Dedifferentiated amniotic fluid mesenchymal stem cell (primary cell): Measurements from ENCODE around the gene RBM41.
"Not testable (repeated sequence)": the region's sequence is repeated elsewhere in the genome, so short reads cannot be mapped to it uniquely, and the experiment has no call there.

ENCODE experiments used
- DNase-seq: peaks from one replicate; pipeline ENCODE4 v3.0.0-alpha.2; 2016; ENCODE audit errors: extremely low spot score

The RBM41 gene

DNA sequence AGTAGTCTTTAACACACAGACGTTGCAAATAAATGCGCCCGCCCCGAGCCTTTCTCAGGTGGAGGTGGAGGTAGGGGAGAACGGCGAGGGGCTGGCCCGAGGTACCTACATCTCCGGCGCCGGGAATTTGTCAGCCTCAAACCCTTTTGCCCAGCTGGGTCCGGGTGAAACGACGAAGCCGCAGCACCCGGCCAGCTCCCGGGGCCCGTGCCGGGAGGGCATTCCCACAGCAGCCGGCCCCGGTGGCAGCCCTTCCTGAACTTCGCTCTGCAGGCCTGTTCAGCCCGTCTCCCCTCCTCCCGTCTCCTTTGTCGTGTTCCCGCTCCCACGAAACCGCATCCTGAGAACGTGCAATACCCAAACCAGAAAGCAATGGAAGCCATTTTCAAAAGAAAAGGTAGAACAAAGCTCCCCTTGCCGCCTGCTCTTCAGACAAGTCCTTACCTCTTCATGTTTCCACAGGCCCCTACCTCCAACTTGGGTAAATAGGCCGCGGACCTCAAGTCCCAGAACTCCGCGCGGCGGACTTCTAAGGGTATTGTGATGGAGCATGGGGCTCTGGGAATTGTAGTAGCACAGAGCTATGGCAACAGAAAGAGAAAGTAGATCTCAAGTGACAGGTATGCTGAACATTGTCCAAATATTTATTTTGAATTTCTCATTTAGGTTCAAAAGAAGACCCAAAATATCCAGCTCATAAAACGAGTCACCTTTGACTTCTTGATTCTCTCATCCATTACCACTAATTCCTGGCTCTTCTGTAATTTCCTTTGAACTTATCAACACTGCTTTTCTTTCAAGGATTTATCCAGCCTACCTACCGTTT lies at the start of gene RBM41:
TSS of gene RBM41 (minus strand) at position 501 of the 826 bp plus-strand sequence. CDS start at position 452, 49 bp downstream.
- DNase-seq: peak; percentile 53

- no peak for DNase-seq
Observed at GRCh38 chrX:107168257-107168656, 49.6 kb upstream of the RBM41 start.

- DNase-seq: no peak
Observed at GRCh38 chrX:107167163-107167921, 48.7 kb upstream of the RBM41 start.

GRCh38 chrX:107157618-107158017 lies 39.0 kb upstream of the RBM41 start:
- not testable (repeated sequence) for DNase-seq

- not testable (repeated sequence) for DNase-seq
Observed at GRCh38 chrX:107155621-107156430, 37.2 kb upstream of the RBM41 start.

GRCh38 chrX:107154787-107155620 lies 36.4 kb upstream of the RBM41 start:
- DNase-seq: no peak

- no peak for DNase-seq
Observed at GRCh38 chrX:107153005-107153404, 34.4 kb upstream of the RBM41 start.

DNA sequence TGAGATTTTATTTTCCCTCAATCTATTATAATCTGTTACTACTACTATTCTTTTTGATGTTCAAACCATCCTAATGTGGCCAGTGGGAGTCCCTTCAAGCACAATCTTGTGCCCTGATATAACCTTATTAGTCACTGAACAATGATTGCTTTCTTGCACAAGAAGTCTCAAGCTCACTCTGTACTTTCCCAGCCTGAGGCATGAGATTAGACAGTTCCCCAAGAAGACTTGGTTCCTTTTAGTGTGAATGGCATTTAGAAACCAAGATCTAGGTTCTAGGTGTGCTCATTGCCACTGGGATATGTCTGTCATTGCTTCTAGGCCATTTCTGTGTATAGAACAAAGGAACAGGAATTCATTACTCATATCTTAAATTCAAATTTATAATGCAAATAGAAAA lies 28.0 kb upstream of the RBM41 start:
- no peak for DNase-seq

DNA sequence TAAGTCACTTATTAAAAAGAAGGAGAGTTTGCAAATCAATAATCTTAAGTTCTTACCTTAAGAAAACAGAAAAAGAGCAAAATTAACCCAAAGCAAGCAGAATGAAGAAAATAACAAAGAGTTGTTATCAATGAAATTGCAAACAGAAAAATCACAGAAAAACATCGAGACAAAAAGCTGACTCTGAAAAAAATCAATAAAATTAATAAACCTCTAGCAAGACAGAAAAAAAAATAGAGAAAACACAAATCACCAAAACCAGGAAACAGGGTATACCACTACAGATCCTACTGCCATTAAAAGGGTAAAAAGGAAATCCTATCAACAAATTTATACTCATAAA lies 17.3 kb upstream of the RBM41 start:
- no peak for DNase-seq

- peak; percentile 43 for DNase-seq
Observed at GRCh38 chrX:107135049-107135964, 16.7 kb upstream of the RBM41 start.

- DNase-seq: no peak
Observed at GRCh38 chrX:107123750-107124149, 5.1 kb upstream of the RBM41 start.

DNA sequence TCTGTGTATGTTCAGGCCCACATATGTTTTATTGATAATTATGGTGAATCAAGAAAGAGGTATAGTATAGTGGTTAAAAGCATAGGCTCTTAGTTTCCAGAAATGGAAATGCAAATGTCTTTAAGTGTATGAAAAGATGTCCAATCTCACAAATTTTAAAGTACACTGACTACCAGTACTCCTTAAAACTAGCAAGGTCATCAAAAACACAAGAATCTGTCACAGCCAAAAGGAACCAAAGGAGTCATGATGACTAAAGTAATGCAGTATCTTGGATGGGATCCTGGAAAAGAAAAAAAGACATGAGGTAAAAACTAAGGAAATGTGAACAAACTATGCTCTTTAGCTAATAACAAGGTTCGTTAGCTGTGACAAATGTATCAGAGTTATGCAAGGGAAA lies 661 bp upstream of the RBM41 start:
- no peak for DNase-seq

DNA sequence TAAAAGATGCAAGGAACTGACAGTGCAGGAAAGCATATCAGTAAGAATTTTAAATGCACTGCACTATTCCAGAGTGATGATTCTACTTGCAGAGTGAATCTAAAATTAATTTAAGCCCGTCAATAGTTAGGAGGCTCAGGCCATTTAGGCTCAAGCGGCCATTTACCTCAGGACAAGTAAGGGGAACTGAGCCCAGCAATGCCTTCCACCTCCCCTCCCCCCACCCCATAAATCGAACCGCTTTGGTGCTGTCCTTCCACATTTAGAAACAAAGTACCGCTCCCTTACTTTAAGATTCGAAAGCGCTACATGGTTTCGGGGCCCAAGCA lies 665 bp downstream of the RBM41 start:
- no peak for DNase-seq

DNA sequence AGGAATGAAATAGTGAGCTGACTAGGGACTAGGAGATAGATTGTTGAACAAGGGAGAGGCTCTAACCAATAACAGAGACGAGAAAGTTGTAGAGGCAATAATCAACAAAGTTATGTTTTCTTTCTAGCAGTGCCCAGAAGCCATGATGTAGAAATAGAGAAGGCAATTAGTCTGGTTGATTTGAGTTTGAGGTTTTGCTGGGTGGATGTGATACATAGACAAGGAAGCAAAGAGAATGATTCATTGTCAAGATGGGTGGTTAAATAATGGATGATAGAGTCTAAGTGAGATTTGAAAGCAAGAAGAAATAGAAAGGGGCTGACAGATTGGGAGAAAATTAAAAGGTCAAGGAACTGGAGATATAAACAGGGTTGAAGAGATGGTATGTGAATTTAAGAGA lies 11.2 kb downstream of the RBM41 start:
- no peak for DNase-seq

DNA sequence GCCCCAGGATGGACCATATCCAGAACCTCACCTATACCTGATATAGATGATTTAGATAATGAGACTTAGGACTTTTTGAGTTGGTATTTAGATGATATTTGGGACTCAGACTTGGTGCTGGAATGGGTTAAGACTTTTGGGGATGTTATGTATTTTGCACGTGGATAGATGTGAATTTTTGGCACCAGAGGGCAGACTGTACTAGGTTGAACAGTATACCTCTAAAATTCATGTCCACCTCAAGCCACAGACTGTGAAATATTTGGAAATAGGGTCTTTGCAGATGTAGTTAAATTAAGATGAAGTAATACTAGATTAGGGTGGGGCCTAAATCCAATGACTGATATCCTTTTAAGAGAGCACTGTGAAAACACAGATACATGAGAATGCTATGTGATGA lies 15.6 kb downstream of the RBM41 start:
- no peak for DNase-seq

GRCh38 chrX:107076158-107076557 lies 42.5 kb downstream of the RBM41 start:
- DNase-seq: no peak

DNA sequence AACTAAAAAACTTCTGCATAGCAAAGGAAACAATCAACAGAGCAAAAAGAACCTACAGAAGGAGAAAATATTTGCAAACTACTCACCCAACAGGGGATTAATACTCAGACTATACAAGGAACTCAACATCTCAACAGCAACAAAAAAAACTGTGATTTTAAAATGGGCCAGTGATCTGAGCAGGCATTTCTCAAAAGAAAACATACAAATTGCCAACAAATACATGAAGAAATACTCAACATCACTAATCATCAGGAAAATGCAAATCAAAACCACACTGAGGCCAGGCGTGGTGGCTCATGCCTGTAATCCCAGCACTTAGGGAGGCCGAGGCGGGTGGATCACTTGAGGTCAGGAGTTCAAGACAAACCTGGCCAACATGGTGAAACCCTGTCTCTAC lies 60.9 kb downstream of the RBM41 start:
- not testable (repeated sequence) for DNase-seq

GRCh38 chrX:107054978-107055377 lies 63.6 kb downstream of the RBM41 start:
- no peak for DNase-seq

DNA sequence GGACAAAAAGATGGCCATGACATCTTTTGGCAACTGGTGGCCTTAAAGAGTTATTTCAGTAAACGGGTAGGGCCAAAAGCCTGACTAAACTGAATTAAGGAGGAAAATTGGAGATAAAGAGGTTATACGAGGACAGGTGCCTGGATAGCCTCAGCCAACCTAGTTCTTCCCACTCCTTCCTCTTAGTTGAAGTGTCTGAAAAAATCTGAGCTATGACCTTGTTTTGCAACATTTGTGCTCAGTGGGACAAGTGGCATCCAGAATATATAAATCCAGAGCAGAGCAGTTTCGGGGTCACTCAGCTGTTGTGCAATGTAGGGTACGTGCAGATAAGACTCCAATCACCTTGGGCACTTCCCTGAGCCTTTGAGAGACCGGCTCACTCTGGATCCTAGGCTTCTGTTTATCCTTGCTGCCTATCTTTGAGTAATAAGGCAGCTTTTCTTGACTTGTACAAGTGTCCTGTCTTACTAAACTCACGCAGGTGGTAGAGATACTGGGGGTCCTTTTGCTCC lies 68.4 kb downstream of the RBM41 start:
- no peak for DNase-seq

GRCh38 chrX:107047622-107048021 lies 71.0 kb downstream of the RBM41 start:
- no peak for DNase-seq
